Ovary (tissue), 3 donors: ENCODE measurements around the gene S100A6.

Experiments
- CTCF ChIP-seq, 3 donors: fragments of 450-650 bp in 2 of 3; fragments of 200-600 bp in 1 of 3; IDR thresholded peaks; one replicate each; pipeline versions ENCODE4 v1.5.1 to v1.8.0; 2016 to 2022; ENCODE audit warnings: antibody characterized with exemption in 3 of 3, mild to moderate bottlenecking in 1 of 3
- EP300 ChIP-seq: sonication (generic); formaldehyde crosslinking; IDR thresholded peaks from one replicate; pipeline ENCODE4 v1.6.1; 2017; ENCODE audit warnings: antibody characterized with exemption
- POLR2A ChIP-seq: fragments of 450-650 bp; IDR thresholded peaks from one replicate; pipeline ENCODE4 v1.6.1; 2017; ENCODE audit warnings: antibody characterized with exemption, mild to moderate bottlenecking, moderate library complexity
- donor health status: DM: no; HTN: no; CAD: no.

DNA sequence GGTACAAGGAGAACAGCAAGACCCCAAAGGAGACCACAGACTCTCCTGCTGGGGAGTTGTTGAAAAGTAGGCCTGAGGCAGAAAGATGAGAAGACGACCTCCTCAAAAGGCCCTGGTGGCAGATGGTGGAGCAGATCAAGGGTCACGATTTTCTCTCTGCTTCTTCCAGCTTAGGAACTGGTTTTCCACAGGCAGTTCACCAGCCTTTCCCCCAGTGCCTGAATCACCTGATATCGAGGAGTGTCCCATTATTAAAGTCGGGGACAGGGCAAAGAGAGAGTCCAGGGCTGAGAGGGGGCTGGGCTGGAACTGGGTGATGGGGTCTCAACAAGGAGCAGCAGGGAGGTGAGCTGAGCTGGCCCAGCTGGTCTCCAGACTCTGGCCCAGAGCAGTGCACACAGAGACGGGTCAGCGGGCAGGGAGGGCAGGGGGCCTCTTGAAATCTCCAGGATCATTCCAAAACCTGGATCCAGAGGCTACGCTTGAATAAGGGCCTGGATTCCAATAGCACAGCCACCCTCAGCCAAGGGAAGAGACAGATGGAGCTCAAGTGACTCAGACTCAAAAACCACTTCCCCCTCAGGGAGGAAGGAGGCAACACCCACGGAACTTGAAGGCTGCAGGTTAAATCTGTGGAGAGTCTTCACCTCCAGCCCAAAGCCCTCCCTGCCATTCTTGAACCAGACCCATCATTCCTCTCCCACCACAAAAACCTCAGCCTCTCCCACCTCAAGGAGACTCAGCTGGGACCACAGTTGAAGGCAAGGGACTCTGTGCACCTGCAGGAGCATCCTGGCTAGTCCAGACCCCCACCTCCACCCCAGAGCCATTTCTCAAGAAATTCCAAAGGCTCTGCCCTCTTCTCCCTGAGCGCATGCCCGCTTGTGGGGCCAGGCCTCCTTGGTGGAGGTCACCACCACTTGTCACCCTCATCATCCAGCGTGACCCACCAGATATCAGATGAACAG is 4.9 kb upstream of the S100A6 start, which contains the start of gene S100A5:
- TF ChIP-seq CTCF (IDR thresholded peaks at IDR 0.05) (no peak), POLR2A (no peak), EP300 (no peak)
